Measurements from ENCODE around the gene ALAS2.
"Not testable (repeated sequence)": the region's sequence is repeated elsewhere in the genome, so short reads cannot be mapped to it uniquely, and the experiment has no call there.

Gene ALAS2

GRCh38 chrX:55030271-55031205 is at the start of gene ALAS2:
TSS of gene ALAS2 (minus strand) at chrX:55030977. CDS start at chrX:55026000, 4,977 bp downstream.
- DNase-seq: no peak
- Histone ChIP-seq H3K9me3 (ENCODE audit: severe bottlenecking) (no peaks in the 10 kb centered on the region), H3K27ac (no peak within 1 kb of the TSS), H3K4me3 (ENCODE audit: low read depth, low read length) (no peak within 1 kb of the TSS), H3K36me3 (no peaks in the 10 kb centered on the region), H3K27me3 (ENCODE audit: insufficient read depth, low read depth, severe bottlenecking) (peaks cover 27% of the 10 kb centered on the region)
- TF ChIP-seq CTCF (IDR thresholded peaks at IDR 0.05; ENCODE audit: low read depth, low read length): no peak

- H3K27ac ChIP-seq: no peak within 1 kb of the TSS
- peaks cover 24% of the 10 kb centered on the region for H3K27me3 ChIP-seq (ENCODE audit: insufficient read depth, low read depth, severe bottlenecking)
- no peak for TF ChIP-seq CTCF (IDR thresholded peaks at IDR 0.05; ENCODE audit: low read depth, low read length)
- no peak within 1 kb of the TSS for H3K4me3 ChIP-seq (ENCODE audit: low read depth, low read length)
- H3K36me3 ChIP-seq: no peaks in the 10 kb centered on the region
- no peaks in the 10 kb centered on the region for H3K9me3 ChIP-seq (ENCODE audit: severe bottlenecking)
- no peak for DNase-seq
These were observed 44.2 kb upstream of the ALAS2 start, which contains the start of gene PAGE2B for GRCh38 chrX:55074851-55075467. TSS of gene PAGE2B (plus strand) at chrX:55075030. CDS start at chrX:55076042, 1,012 bp downstream.

GRCh38 chrX:55072286-55072685 is 41.5 kb upstream of the ALAS2 start:
- Histone ChIP-seq H3K27ac (no peak overlapping the region), H3K27me3 (ENCODE audit: insufficient read depth, low read depth, severe bottlenecking) (peaks cover 24% of the 10 kb centered on the region), H3K9me3 (ENCODE audit: severe bottlenecking) (no peaks in the 10 kb centered on the region), H3K4me3 (ENCODE audit: low read depth, low read length) (no peak overlapping the region), H3K36me3 (no peaks in the 10 kb centered on the region)
- TF ChIP-seq CTCF (IDR thresholded peaks at IDR 0.05; ENCODE audit: low read depth, low read length): no peak
- no peak for DNase-seq

GRCh38 chrX:55067180-55067579 is 36.4 kb upstream of the ALAS2 start:
- H3K4me3 ChIP-seq (ENCODE audit: low read depth, low read length); H3K36me3 ChIP-seq; H3K9me3 ChIP-seq (ENCODE audit: severe bottlenecking); H3K27ac ChIP-seq; DNase-seq: not testable (repeated sequence)
- H3K27me3 ChIP-seq (ENCODE audit: insufficient read depth, low read depth, severe bottlenecking): peaks cover 16% of the 10 kb centered on the region

- Histone ChIP-seq H3K4me3 (ENCODE audit: low read depth, low read length) (no peak overlapping the region), H3K36me3 (no peaks in the 10 kb centered on the region), H3K27ac (no peak overlapping the region), H3K27me3 (ENCODE audit: insufficient read depth, low read depth, severe bottlenecking) (peaks cover 42% of the 10 kb centered on the region), H3K9me3 (ENCODE audit: severe bottlenecking) (no peaks in the 10 kb centered on the region)
- no peak for DNase-seq
- TF ChIP-seq CTCF (IDR thresholded peaks at IDR 0.05; ENCODE audit: low read depth, low read length): peak; percentile 59
These were observed 27.0 kb upstream of the ALAS2 start for GRCh38 chrX:55057675-55058249.

All from WERI-Rb-1 (cell line).